GM12875 (cell line): ENCODE results near the gene GDAP2.

Source experiments
- H3K4me3 ChIP-seq: one replicate; pipeline ENCODE4 v1.5.1; 2011; ENCODE audit warnings: low read depth, low read length, control low read depth
- CTCF ChIP-seq: IDR thresholded peaks from 2 replicates; pipeline ENCODE4 v1.5.1; 2011; ENCODE audit warnings: low read depth, mild to moderate bottlenecking, control low read depth, inconsistent platforms, low read length, moderate library complexity, borderline replicate concordance; ENCODE audit not compliant: insufficient read depth

Gene GDAP2

GRCh38 chr1:117890452-117890851 is 39.0 kb downstream of the GDAP2 start:
- no peak for TF ChIP-seq CTCF
- no peak overlapping the region for H3K4me3 ChIP-seq

GRCh38 chr1:117886101-117886795 is 43.2 kb downstream of the GDAP2 start:
- no peak for TF ChIP-seq CTCF
- H3K4me3 ChIP-seq = no peak overlapping the region

- H3K4me3 ChIP-seq = no peak overlapping the region
- TF ChIP-seq CTCF = no peak
Measured at GRCh38 chr1:117883616-117884015, 45.8 kb downstream of the GDAP2 start.

- no peak for TF ChIP-seq CTCF
- no peak overlapping the region for H3K4me3 ChIP-seq
Measured at GRCh38 chr1:117879284-117879683, 50.1 kb downstream of the GDAP2 start.

- H3K4me3 ChIP-seq = no peak overlapping the region
- no peak for TF ChIP-seq CTCF
Measured at GRCh38 chr1:117877823-117878222, 51.6 kb downstream of the GDAP2 start.

GRCh38 chr1:117871013-117871412 is 58.4 kb downstream of the GDAP2 start:
- H3K4me3 ChIP-seq = no peak overlapping the region
- no peak for TF ChIP-seq CTCF

GRCh38 chr1:117861694-117862093 is 67.7 kb downstream of the GDAP2 start:
- no peak overlapping the region for H3K4me3 ChIP-seq
- TF ChIP-seq CTCF = no peak
